Right lobe of liver (tissue), 4 donors: ENCODE data around the gene LZTS3.

ENCODE experiments used
- POLR2A ChIP-seq: fragments of 450-650 bp; IDR thresholded peaks from one replicate; pipeline ENCODE4 v1.6.1; 2017; ENCODE audit warnings: antibody characterized with exemption, mild to moderate bottlenecking
- TF ChIP-seq, protein P1 (sequence below), 4 donors: fragments of 200-600 bp in 3 of 4; fragments of 450-650 bp in 1 of 4; IDR thresholded peaks; one replicate each; pipeline versions ENCODE4 v1.5.1 to v1.8.0; 2016 to 2022; ENCODE audit warnings: antibody characterized with exemption in 4 of 4, mild to moderate bottlenecking in 2 of 4
- donor health status: DM: no; HTN: no; CAD: no.
- donor health status: DM: no; HTN: no; CAD: no.
- donor health status: DM: no; HTN: yes; CAD: no.

GRCh38 chr20:3199206-3199605, 25.9 kb upstream of the LZTS3 start:
- TF ChIP-seq, protein P1, sequence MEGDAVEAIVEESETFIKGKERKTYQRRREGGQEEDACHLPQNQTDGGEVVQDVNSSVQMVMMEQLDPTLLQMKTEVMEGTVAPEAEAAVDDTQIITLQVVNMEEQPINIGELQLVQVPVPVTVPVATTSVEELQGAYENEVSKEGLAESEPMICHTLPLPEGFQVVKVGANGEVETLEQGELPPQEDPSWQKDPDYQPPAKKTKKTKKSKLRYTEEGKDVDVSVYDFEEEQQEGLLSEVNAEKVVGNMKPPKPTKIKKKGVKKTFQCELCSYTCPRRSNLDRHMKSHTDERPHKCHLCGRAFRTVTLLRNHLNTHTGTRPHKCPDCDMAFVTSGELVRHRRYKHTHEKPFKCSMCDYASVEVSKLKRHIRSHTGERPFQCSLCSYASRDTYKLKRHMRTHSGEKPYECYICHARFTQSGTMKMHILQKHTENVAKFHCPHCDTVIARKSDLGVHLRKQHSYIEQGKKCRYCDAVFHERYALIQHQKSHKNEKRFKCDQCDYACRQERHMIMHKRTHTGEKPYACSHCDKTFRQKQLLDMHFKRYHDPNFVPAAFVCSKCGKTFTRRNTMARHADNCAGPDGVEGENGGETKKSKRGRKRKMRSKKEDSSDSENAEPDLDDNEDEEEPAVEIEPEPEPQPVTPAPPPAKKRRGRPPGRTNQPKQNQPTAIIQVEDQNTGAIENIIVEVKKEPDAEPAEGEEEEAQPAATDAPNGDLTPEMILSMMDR (IDR thresholded peaks at IDR 0.05), result no peak
- no peak for TF ChIP-seq POLR2A
